AG09319 (cell line): ENCODE data around the gene ARHGAP19.

ENCODE experiments used
- DNase-seq: peaks from one replicate; pipeline ENCODE4 v3.0.0-alpha.2; 2010; ENCODE audit warnings: low read depth; ENCODE audit errors: extremely low read depth
- CTCF ChIP-seq: IDR thresholded peaks from 2 replicates; pipeline ENCODE4 v1.5.1; 2011; ENCODE audit warnings: low read depth, mild to moderate bottlenecking, inconsistent platforms, low read length, moderate library complexity

The ARHGAP19 gene

DNA sequence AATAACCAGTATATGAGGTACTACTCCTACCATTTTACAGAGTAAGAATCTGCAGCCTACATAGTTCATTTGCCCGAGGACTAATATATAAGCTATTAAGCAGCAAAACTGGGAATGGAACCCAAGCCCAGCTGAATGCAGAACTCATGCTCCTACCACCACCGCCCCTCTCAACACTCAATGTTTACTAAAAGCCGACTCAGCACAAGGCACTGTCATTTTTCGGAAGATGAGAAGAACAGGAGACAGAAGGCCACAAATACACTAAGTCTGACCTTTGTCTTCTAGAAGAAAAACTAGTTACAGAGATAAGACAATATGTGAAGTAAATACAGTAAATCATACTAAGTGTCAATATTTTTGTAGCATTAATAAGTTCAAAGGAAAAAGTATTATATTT is 66.0 kb downstream of the ARHGAP19 start:
- no peak for TF ChIP-seq CTCF
- DNase-seq, result no peak

DNA sequence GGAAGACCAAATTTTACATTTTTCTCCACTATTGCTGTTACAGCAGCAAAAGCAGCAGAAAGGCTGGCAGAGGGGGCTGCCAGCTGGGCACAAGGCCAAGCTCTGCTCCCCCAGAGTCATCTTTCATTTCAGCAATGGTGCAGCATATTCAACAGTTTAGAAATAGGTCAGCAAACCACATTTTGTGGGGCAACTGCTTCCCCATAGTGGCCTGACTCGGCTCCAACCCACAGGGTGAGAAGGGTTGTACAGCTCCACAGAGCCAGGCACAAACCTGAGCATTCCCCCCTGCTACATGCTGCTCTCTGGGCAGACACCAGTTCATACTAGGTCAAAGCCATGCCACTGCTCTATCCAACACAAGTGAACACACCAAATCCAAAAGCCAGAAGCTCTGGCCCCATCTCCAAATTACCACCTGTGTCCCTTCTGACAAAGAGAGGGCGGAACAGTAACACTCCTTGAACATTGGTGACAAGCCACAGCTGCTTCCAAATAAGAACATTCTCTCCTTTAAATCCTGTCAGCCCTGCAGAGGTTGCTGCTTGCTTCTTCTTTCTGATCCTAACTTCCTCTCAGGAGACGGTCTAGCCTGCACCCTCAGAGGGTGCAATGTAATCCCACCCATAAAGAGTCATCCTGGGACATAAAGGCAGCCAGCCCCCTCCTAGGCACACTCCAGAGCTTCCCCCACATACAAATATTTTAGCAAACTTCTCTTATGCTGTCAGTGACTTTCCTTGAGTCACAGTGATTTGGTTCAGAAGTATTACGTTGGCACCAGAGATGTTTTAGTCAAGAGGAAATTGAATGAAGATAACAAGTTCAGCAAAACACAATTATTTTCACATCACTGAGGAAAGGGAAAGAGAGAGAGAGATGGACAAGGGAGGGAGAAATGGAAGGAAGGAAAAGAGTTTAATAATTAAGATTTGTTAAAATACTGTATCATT is 67.7 kb downstream of the ARHGAP19 start:
- DNase-seq, result no peak
- TF ChIP-seq CTCF, result no peak

GRCh38 chr10:97222326-97222961 is 70.0 kb downstream of the ARHGAP19 start:
- no peak for DNase-seq
- TF ChIP-seq CTCF, result no peak

- DNase-seq, result no peak
- no peak for TF ChIP-seq CTCF
Observed at GRCh38 chr10:97220355-97220754, 72.1 kb downstream of the ARHGAP19 start.

GRCh38 chr10:97217299-97217698 is 75.1 kb downstream of the ARHGAP19 start:
- no peak for TF ChIP-seq CTCF
- no peak for DNase-seq

DNA sequence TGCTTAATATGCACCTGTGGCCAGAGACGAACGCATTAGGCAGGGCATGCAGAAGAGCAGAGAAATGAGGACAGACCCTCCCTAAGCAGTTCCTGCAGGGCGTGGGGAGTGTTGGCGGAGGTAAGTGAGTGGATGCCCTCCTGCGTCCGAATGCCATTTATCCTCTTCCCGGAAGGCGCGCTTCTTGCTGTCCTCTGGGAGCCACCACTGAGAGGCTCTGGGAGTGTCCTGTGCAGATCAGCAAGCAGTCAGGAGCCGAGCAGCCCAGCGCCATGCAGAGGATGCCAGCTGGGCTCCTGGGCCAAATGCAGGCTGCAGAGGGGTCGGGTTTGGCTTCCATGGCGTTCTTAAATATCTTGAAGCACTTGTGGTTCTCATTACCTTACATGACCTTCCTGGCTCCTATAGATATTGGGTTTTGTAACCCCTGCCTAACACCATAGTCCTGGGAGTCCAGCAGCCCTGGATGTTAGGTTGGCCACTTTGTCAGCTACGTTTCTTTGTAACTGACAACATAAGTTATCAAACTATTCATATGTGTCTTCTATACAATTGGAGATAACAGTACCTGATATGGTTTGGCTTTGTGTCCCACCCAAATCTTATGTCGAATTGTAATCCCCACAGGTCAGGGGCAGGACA is 76.7 kb downstream of the ARHGAP19 start:
- TF ChIP-seq CTCF, result no peak
- no peak for DNase-seq

GRCh38 chr10:97213431-97213830 is 79.0 kb downstream of the ARHGAP19 start:
- DNase-seq, result no peak

More at GRCh38 chr10:97213431-97213830, 79.0 kb downstream of the ARHGAP19 start:
- TF ChIP-seq CTCF, result no peak
